Prostate gland (tissue), 2 donors: Measurements from ENCODE around the gene PCDHB14. TPM values are rescaled to one million over a fixed set of nuclear protein-coding genes. Genes with fewer than 3 reads are reported as not detected.

ENCODE experiments used
- DNase-seq: peaks from one replicate; pipeline ENCODE4 v3.0.0-alpha.2; 2019; ENCODE audit warnings: low spot score
- H3K27ac ChIP-seq, 2 donors: fragments of 200-600 bp; sonication (generic); 2 replicates each; pipeline ENCODE4 v1.5.1; 2017 to 2019
- H3K27me3 ChIP-seq: fragments of 200-600 bp; sonication (generic); replicated peaks from 2 replicates; pipeline ENCODE4 v1.5.1; 2019; ENCODE audit not compliant: insufficient read depth
- H3K36me3 ChIP-seq, 2 donors: fragments of 200-600 bp; sonication (generic); 1 replicate in 1 of 2; 2 replicates in 1 of 2; pipeline versions ENCODE4 v1.5.1 to v1.8.1; 2017 to 2019
- H3K4me1 ChIP-seq: fragments of 200-600 bp; sonication (generic); replicated peaks from 2 replicates; pipeline ENCODE4 v1.5.1; 2019
- H3K4me3 ChIP-seq, 2 donors: fragments of 200-600 bp; sonication (generic); 2 replicates each; pipeline ENCODE4 v1.5.1; 2017 to 2019
- H3K9me3 ChIP-seq: fragments of 200-600 bp; sonication (generic); 2 replicates; pipeline ENCODE4 v1.5.1; 2017
- CTCF ChIP-seq, 4 experiments: fragments of 200-600 bp in 2 of 4; fragments of 450-650 bp in 2 of 4; sonication (generic) in 2 of 4; IDR thresholded peaks; 1 replicate in 3 of 4; 2 replicates in 1 of 4; pipeline ENCODE4 v1.5.1; 2016 to 2019; ENCODE audit warnings: antibody characterized with exemption in 4 of 4, mild to moderate bottlenecking in 2 of 4, moderate library complexity in 2 of 4
- POLR2A ChIP-seq: fragments of 450-650 bp; IDR thresholded peaks from one replicate; pipeline ENCODE4 v1.6.1; 2016; ENCODE audit warnings: antibody characterized with exemption, mild to moderate bottlenecking
- POLR2AphosphoS5 ChIP-seq: sonication (generic); formaldehyde crosslinking; IDR thresholded peaks from one replicate; pipeline ENCODE4 v1.6.1; 2017; ENCODE audit warnings: antibody characterized with exemption
- WGBS: methylation state at CpG from one replicate; pipeline ENCODE4 v1.1.5; 2018; 5-methylcytosine and 5-hydroxymethylcytosine counted together
- intact Hi-C: fragments of 100-400 bp; cut with DNase I; formaldehyde crosslinking; loops from one replicate; pipeline ENCODE4 v1.14.2; 2022
- total RNA-seq, 2 donors: library from RNA; depleted of rRNA; stranded (reverse); fragments of >200 nt; gene quantifications; one replicate each; pipeline ENCODE4 v1.1.0, GENCODE V29; 2016

Gene PCDHB14
- total RNA-seq, 2 donors from 2014 or later = 4.6 to 6.7 TPM

GRCh38 chr5:141250576-141250975 is 27.4 kb downstream of the PCDHB14 start:
- DNase-seq = no peak
- TF ChIP-seq POLR2AphosphoS5 (no peak), CTCF (IDR thresholded peaks at IDR 0.05) (no peak), POLR2A (no peak)
- no peaks in the 10 kb centered on the region for H3K9me3 ChIP-seq
- no peaks in the 10 kb centered on the region for H3K27me3 ChIP-seq
- no peak overlapping the region for H3K27ac ChIP-seq
- H3K4me1 ChIP-seq = no peaks in the 10 kb centered on the region
- intact Hi-C loops = no loop called here
- no peaks in the 10 kb centered on the region for H3K36me3 ChIP-seq
- no peak overlapping the region for H3K4me3 ChIP-seq

GRCh38 chr5:141258464-141258863 is 35.3 kb downstream of the PCDHB14 start:
- no peak for TF ChIP-seq POLR2A
- no peak for TF ChIP-seq CTCF (IDR thresholded peaks at IDR 0.05)
- no peak for TF ChIP-seq POLR2AphosphoS5
- no peaks in the 10 kb centered on the region for H3K27me3 ChIP-seq
- H3K4me3 ChIP-seq = no peak overlapping the region
- H3K36me3 ChIP-seq = no peaks in the 10 kb centered on the region
- no peak for DNase-seq
- no peaks in the 10 kb centered on the region for H3K4me1 ChIP-seq
- no peaks in the 10 kb centered on the region for H3K9me3 ChIP-seq
- intact Hi-C loops = no loop called here
- no peak overlapping the region for H3K27ac ChIP-seq

GRCh38 chr5:141258948-141259347 is 35.8 kb downstream of the PCDHB14 start:
- TF ChIP-seq POLR2A (no peak), CTCF (IDR thresholded peaks at IDR 0.05) (no peak), POLR2AphosphoS5 (no peak)
- no peaks in the 10 kb centered on the region for H3K36me3 ChIP-seq
- no peak overlapping the region for H3K4me3 ChIP-seq
- intact Hi-C loops = no loop called here
- H3K9me3 ChIP-seq = no peaks in the 10 kb centered on the region
- no peaks in the 10 kb centered on the region for H3K27me3 ChIP-seq
- H3K4me1 ChIP-seq = no peaks in the 10 kb centered on the region
- H3K27ac ChIP-seq = no peak overlapping the region
- DNase-seq = no peak

- H3K4me1 ChIP-seq = no peaks in the 10 kb centered on the region
- intact Hi-C loops = no loop called here
- H3K9me3 ChIP-seq = no peaks in the 10 kb centered on the region
- 72% methylated on average over 5 of the region's 5 CpGs for WGBS
- H3K27me3 ChIP-seq = no peaks in the 10 kb centered on the region
- no peak for TF ChIP-seq CTCF (IDR thresholded peaks at IDR 0.05)
- TF ChIP-seq POLR2AphosphoS5 = no peak
- no peak for TF ChIP-seq POLR2A
- DNase-seq = no peak
- H3K36me3 ChIP-seq = no peaks in the 10 kb centered on the region
- H3K4me3 ChIP-seq = no peak overlapping the region
- H3K27ac ChIP-seq = no peak overlapping the region
Observed at GRCh38 chr5:141260458-141261237, 37.5 kb downstream of the PCDHB14 start.

- TF ChIP-seq CTCF (IDR thresholded peaks at IDR 0.05) (no peak), POLR2AphosphoS5 (no peak), POLR2A (no peak)
- no peaks in the 10 kb centered on the region for H3K9me3 ChIP-seq
- 70% methylated on average over 1 of the region's 1 CpG for WGBS
Observed at GRCh38 chr5:141261238-141261546, 38.0 kb downstream of the PCDHB14 start.

More at GRCh38 chr5:141261238-141261546, 38.0 kb downstream of the PCDHB14 start:
- Histone ChIP-seq H3K4me1 (no peaks in the 10 kb centered on the region), H3K27me3 (no peaks in the 10 kb centered on the region), H3K36me3 (no peaks in the 10 kb centered on the region), H3K4me3 (no peak overlapping the region), H3K27ac (no peak overlapping the region)
- intact Hi-C loops = no loop called here
- DNase-seq = no peak
